T-helper 2 cell treated with Interferon-gamma antibody and Interleukin-4, amounts not matched to agents 5 μg/mL and 100 μg/mL, for 36 hours (primary cell): ENCODE data around the gene MPHOSPH8.

ENCODE experiments used
- DNase-seq: peaks from one replicate; pipeline ENCODE4 v3.0.0; 2021; ENCODE audit warnings: low spot score
- H3K27ac Mint-ChIP-seq: one replicate; pipeline ENCODE4 v1.8.0; 2021; ENCODE audit warnings: mild to moderate bottlenecking, mixed read lengths
- H3K27me3 Mint-ChIP-seq: one replicate; pipeline ENCODE4 v1.8.0; 2021; ENCODE audit warnings: low read depth, mixed read lengths
- H3K36me3 Mint-ChIP-seq: one replicate; pipeline ENCODE4 v1.8.0; 2021; ENCODE audit warnings: low read depth, mixed read lengths
- H3K4me1 Mint-ChIP-seq: one replicate; pipeline ENCODE4 v1.8.0; 2021; ENCODE audit warnings: low read depth, mixed read lengths
- H3K4me3 Mint-ChIP-seq: one replicate; pipeline ENCODE4 v1.8.0; 2022; ENCODE audit warnings: mild to moderate bottlenecking, moderate library complexity, mixed read lengths
- H3K9me3 Mint-ChIP-seq: one replicate; pipeline ENCODE4 v1.8.0; 2021; ENCODE audit warnings: mixed read lengths

The MPHOSPH8 gene

GRCh38 chr13:19657872-19658591, 24.6 kb downstream of the MPHOSPH8 start:
- Mint-ChIP-seq H3K36me3 (peaks cover 45% of the 10 kb centered on the region), H3K4me1 (no peaks in the 10 kb centered on the region), H3K4me3 (no peak overlapping the region), H3K27me3 (no peaks in the 10 kb centered on the region), H3K9me3 (no peaks in the 10 kb centered on the region), H3K27ac (no peak overlapping the region)
- no peak for DNase-seq

DNA sequence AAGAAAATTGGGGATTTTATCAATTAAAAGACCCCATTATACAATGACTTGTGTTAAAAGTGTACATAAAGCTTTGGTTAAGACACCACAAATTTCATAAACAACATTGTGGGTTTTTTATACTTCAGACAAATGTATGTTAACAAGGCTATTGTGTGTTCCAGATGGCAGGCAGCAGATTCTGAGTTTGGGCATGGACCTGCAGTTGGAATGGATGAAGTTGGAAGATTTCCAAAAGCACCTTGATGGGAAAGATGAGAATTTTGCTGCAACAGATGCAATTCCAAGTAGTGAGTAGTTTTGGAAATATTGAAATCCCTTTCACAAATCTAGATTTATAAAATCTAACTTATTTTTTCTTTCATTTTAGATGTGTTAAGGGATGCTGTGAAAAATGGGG, 25.4 kb downstream of the MPHOSPH8 start:
- H3K4me3 Mint-ChIP-seq = no peak overlapping the region
- H3K9me3 Mint-ChIP-seq = no peaks in the 10 kb centered on the region
- no peak overlapping the region for H3K27ac Mint-ChIP-seq
- no peaks in the 10 kb centered on the region for H3K27me3 Mint-ChIP-seq
- H3K36me3 Mint-ChIP-seq = peaks cover 48% of the 10 kb centered on the region
- DNase-seq = no peak
- no peaks in the 10 kb centered on the region for H3K4me1 Mint-ChIP-seq

GRCh38 chr13:19661126-19661525, 27.7 kb downstream of the MPHOSPH8 start:
- Mint-ChIP-seq H3K36me3 (peaks cover 55% of the 10 kb centered on the region), H3K27ac (no peak overlapping the region), H3K4me3 (no peak overlapping the region), H3K9me3 (no peaks in the 10 kb centered on the region), H3K4me1 (no peaks in the 10 kb centered on the region), H3K27me3 (no peaks in the 10 kb centered on the region)
- no peak for DNase-seq

GRCh38 chr13:19661561-19661960, 28.1 kb downstream of the MPHOSPH8 start:
- H3K4me1 Mint-ChIP-seq = no peaks in the 10 kb centered on the region
- no peak for DNase-seq
- H3K27ac Mint-ChIP-seq = no peak overlapping the region
- no peaks in the 10 kb centered on the region for H3K9me3 Mint-ChIP-seq
- no peaks in the 10 kb centered on the region for H3K27me3 Mint-ChIP-seq
- H3K4me3 Mint-ChIP-seq = no peak overlapping the region
- peaks cover 55% of the 10 kb centered on the region for H3K36me3 Mint-ChIP-seq

DNA sequence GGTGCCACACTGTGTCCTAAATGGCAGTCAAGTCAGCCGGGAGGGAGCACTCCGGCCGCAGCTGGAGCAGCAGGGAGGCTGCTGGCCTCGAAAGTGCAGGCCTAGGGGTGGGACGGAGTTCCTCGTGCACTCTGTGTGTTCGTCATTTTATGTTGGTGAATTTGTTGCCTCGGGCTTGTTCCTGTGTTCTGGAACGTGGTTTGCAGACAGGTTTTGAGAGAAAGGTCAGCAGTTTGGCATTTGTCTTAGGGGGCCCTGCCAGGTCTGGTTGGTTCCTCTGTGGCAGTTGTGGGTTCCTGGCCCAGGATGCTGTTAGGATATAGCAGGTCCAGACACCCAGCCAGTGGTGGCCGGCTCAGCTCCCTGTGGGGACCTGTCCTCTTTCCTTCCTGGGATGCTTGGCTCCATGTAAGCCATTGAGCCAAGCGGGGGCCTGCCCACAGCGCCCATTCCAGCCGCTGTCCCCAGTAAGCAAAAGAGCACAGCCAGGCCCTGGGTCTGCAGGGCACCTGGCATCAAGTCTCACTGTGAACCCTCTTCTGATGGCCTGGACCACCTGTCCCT, 30.0 kb downstream of the MPHOSPH8 start:
- Mint-ChIP-seq H3K4me1 (no peaks in the 10 kb centered on the region), H3K27ac (no peak overlapping the region), H3K9me3 (no peaks in the 10 kb centered on the region), H3K4me3 (no peak overlapping the region), H3K36me3 (peaks cover 63% of the 10 kb centered on the region), H3K27me3 (no peaks in the 10 kb centered on the region)
- DNase-seq = no peak

GRCh38 chr13:19664481-19665230, 31.2 kb downstream of the MPHOSPH8 start:
- Mint-ChIP-seq H3K4me1 (no peaks in the 10 kb centered on the region), H3K27ac (no peak overlapping the region), H3K9me3 (no peaks in the 10 kb centered on the region), H3K36me3 (peaks cover 59% of the 10 kb centered on the region), H3K4me3 (no peak overlapping the region), H3K27me3 (no peaks in the 10 kb centered on the region)
- no peak for DNase-seq

- Mint-ChIP-seq H3K4me1 (no peaks in the 10 kb centered on the region), H3K4me3 (no peak overlapping the region), H3K36me3 (peaks cover 64% of the 10 kb centered on the region), H3K27ac (no peak overlapping the region), H3K9me3 (no peaks in the 10 kb centered on the region), H3K27me3 (no peaks in the 10 kb centered on the region)
- no peak for DNase-seq
Measured at GRCh38 chr13:19665427-19665859, 32.0 kb downstream of the MPHOSPH8 start.

DNA sequence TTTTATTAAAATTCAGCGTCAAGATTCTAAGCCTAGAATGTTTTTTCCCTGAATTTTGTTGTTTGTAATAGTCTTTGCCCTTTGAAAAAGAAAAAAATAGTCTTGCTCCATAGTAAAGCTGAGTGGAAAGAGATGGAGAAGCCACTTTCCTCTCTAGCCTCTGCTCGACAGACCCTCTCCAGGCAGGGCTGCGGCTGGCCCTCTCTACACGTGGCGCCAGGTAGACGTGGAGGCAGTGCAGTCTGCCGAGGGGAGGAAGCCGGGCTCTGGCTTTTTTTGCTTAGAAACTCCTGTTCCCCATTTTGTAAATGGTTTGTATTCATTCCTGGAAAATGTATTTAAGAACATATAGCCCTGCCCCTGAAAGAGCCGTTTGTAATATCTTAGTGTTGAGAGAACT, 35.3 kb downstream of the MPHOSPH8 start:
- no peaks in the 10 kb centered on the region for H3K4me1 Mint-ChIP-seq
- no peak overlapping the region for H3K4me3 Mint-ChIP-seq
- H3K27me3 Mint-ChIP-seq = no peaks in the 10 kb centered on the region
- H3K27ac Mint-ChIP-seq = no peak overlapping the region
- no peak for DNase-seq
- H3K36me3 Mint-ChIP-seq = peaks cover 69% of the 10 kb centered on the region
- no peaks in the 10 kb centered on the region for H3K9me3 Mint-ChIP-seq

DNA sequence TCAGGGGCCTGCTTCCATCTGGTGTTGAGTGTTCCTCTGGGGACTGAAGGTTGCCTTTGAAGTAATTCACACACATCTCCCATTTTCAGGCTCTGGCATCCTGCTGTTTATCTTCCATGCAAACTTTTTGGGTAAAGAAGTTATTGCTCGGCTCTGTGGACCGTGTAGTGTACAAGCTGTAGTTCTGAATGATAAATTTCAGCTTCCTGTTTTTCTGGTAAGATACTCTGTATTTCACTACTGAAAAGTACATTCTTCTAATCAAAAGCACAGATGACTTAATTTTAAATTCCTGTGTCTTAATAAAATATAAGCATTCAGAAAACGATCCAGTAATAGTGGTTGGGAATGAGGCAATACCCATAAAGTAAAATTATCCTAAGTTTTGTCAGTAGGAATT, 36.7 kb downstream of the MPHOSPH8 start:
- Mint-ChIP-seq H3K9me3 (no peaks in the 10 kb centered on the region), H3K27me3 (no peaks in the 10 kb centered on the region), H3K36me3 (peaks cover 69% of the 10 kb centered on the region), H3K4me1 (no peaks in the 10 kb centered on the region), H3K4me3 (no peak overlapping the region), H3K27ac (no peak overlapping the region)
- no peak for DNase-seq

DNA sequence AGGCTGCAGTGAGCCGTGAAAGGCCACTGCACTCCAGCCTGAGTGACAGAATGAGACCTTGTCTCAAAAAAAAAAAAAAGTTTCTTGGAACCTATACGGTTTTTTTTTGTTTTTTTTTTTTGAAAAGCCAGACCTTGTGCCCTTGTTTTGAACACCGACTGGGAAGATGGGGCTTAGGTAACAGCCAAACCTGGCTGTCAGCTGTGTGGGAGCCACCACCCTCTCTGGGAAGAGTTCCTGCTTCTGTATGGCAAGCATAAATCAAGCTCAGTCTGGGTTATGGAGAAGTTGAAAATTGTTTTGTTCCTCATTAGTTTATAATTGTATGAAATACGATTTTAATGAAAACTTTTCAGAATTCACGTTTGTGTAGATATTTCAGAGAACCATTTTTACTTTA, 39.5 kb downstream of the MPHOSPH8 start:
- Mint-ChIP-seq H3K36me3 (peaks cover 71% of the 10 kb centered on the region), H3K4me1 (no peaks in the 10 kb centered on the region), H3K27me3 (no peaks in the 10 kb centered on the region), H3K27ac (no peak overlapping the region), H3K4me3 (no peak overlapping the region), H3K9me3 (no peaks in the 10 kb centered on the region)
- DNase-seq = no peak

DNA sequence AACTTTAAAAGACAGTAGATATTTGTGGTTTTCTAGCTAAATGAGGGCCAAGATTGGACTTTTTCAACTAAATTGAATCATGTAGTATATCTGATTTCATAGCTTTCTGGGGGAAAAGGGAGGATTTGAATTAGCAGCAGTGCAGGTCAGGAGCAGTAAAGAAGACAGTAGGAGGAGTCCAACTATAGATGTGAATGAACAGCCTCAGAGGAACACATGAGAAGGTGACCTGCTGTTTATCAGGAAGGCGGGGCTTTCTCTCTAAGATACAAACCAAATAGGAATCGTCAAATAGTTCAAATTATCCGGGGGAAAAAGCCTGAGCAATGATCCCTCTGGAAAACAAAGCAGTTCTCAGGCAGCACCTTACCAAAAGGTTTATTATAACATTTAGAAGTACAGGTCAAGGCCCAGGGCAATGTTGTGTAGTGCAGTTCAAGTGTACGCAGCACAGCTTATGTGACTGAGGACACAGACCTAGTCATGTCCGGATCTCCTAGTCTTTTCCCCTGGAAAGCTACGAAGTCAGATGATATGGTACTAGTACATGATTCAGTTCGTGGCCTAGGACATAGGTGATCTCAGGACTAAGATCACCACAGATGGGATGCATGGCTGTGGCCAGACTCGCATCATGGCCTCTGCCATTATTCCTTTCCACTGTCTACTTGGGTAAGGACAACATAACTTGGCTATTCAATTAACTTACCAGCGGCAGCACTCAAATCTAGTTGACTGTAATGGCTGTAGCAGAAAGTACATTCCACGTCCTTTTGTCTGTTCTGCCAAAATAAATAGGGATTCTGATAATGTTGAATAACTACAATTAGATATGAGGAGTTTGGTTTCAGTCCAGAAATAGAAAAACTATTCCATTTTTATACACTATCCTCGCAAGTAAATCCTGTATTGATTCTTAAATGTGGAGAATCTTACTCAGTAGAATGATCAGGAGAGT, 40.3 kb downstream of the MPHOSPH8 start:
- Mint-ChIP-seq H3K36me3 (peaks cover 64% of the 10 kb centered on the region), H3K4me3 (no peak overlapping the region), H3K27me3 (no peaks in the 10 kb centered on the region), H3K4me1 (no peaks in the 10 kb centered on the region), H3K27ac (no peak overlapping the region), H3K9me3 (no peaks in the 10 kb centered on the region)
- DNase-seq = no peak

DNA sequence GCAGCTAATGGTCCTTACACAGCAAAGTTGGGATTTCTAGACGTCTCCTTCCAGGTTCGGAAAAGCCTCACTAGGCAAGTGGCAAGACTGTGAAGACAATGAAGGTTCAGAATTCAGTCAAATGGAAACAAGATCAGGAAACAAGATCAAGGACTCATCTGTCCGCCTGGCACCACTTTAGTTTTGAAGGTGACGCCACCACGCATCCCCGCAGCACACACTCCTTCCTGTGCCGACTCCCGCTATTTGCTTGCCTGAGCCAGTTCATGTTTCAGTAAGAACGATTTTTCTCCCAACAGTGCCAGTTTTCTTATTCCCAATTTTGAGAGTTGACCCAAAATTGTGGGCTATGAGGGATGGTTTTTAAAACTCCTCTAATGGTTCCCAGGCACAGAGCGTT, 41.4 kb downstream of the MPHOSPH8 start:
- H3K9me3 Mint-ChIP-seq = no peaks in the 10 kb centered on the region
- DNase-seq = no peak
- peaks cover 64% of the 10 kb centered on the region for H3K36me3 Mint-ChIP-seq
- no peaks in the 10 kb centered on the region for H3K4me1 Mint-ChIP-seq
- H3K4me3 Mint-ChIP-seq = no peak overlapping the region
- no peaks in the 10 kb centered on the region for H3K27me3 Mint-ChIP-seq
- H3K27ac Mint-ChIP-seq = no peak overlapping the region

GRCh38 chr13:19676168-19676567, 42.7 kb downstream of the MPHOSPH8 start:
- H3K27ac Mint-ChIP-seq = peak overlapping the region; percentile 67
- no peaks in the 10 kb centered on the region for H3K27me3 Mint-ChIP-seq
- H3K9me3 Mint-ChIP-seq = no peaks in the 10 kb centered on the region
- H3K36me3 Mint-ChIP-seq = peaks cover 60% of the 10 kb centered on the region
- H3K4me1 Mint-ChIP-seq = no peaks in the 10 kb centered on the region
- no peak overlapping the region for H3K4me3 Mint-ChIP-seq
- DNase-seq = no peak
